ENCODE results near the gene C4orf36.

DNA sequence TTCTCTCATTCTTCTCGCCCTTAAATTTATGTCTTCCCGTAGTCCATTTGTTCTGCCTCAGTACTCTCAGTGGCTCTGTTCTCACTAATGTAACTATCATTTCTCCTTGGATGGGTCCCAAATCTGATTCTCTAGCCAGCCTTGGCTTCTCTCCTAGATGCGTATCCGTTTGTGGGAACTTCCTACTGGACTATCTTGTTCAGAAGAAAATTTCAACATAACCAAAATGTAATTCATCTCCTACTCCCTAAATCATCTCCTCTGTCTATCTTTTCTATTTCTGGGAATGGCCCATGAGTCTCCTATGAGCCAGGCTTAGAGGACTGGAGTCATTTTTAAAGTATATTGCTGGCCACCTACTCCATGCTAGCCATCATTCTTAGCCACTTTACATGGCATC lies 4.4 kb upstream of the C4orf36 start:
- TF ChIP-seq POLR2A (IDR thresholded peaks at IDR 0.05; ENCODE audit: low read depth, low read length) (no peak), RAD21 (IDR thresholded peaks at IDR 0.05; ENCODE audit: low read length) (no peak), MXI1 (IDR thresholded peaks at IDR 0.05; ENCODE audit: borderline replicate concordance, low read depth, low read length) (no peak), CEBPB (IDR thresholded peaks at IDR 0.05; ENCODE audit: low read depth, low read length) (no peak), MAZ (IDR thresholded peaks at IDR 0.05; ENCODE audit: borderline replicate concordance, low read depth, low read length) (no peak), BHLHE40 (IDR thresholded peaks at IDR 0.05; ENCODE audit: low read depth, low read length) (no peak)
- TF ChIP-seq, protein P1, sequence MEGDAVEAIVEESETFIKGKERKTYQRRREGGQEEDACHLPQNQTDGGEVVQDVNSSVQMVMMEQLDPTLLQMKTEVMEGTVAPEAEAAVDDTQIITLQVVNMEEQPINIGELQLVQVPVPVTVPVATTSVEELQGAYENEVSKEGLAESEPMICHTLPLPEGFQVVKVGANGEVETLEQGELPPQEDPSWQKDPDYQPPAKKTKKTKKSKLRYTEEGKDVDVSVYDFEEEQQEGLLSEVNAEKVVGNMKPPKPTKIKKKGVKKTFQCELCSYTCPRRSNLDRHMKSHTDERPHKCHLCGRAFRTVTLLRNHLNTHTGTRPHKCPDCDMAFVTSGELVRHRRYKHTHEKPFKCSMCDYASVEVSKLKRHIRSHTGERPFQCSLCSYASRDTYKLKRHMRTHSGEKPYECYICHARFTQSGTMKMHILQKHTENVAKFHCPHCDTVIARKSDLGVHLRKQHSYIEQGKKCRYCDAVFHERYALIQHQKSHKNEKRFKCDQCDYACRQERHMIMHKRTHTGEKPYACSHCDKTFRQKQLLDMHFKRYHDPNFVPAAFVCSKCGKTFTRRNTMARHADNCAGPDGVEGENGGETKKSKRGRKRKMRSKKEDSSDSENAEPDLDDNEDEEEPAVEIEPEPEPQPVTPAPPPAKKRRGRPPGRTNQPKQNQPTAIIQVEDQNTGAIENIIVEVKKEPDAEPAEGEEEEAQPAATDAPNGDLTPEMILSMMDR (conservative IDR thresholded peaks at IDR 0.05; ENCODE audit: low read depth, low read length) = no peak
- TF ChIP-seq, protein P2, sequence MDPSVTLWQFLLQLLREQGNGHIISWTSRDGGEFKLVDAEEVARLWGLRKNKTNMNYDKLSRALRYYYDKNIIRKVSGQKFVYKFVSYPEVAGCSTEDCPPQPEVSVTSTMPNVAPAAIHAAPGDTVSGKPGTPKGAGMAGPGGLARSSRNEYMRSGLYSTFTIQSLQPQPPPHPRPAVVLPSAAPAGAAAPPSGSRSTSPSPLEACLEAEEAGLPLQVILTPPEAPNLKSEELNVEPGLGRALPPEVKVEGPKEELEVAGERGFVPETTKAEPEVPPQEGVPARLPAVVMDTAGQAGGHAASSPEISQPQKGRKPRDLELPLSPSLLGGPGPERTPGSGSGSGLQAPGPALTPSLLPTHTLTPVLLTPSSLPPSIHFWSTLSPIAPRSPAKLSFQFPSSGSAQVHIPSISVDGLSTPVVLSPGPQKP (IDR thresholded peaks at IDR 0.05; ENCODE audit: borderline replicate concordance, low read depth, low read length) = no peak

Measured in IMR-90 (cell line).